HTR-8/SVneo (cell line): ENCODE results near the gene FAM210A.
A peak's percentile ranks its signal among the peaks of the same experiment; 100 is the strongest.

Experiments
- DNase-seq: peaks from one replicate; pipeline ENCODE4 v3.0.0; 2011; ENCODE audit warnings: low spot score, mixed read lengths; ENCODE audit not compliant: insufficient read length
- FAIRE-seq: peaks from 2 replicates; lab custom pipeline; 2011; peaks lifted over from hg19 to GRCh38; lab: Jason Lieb, UNC

Gene FAM210A

DNA sequence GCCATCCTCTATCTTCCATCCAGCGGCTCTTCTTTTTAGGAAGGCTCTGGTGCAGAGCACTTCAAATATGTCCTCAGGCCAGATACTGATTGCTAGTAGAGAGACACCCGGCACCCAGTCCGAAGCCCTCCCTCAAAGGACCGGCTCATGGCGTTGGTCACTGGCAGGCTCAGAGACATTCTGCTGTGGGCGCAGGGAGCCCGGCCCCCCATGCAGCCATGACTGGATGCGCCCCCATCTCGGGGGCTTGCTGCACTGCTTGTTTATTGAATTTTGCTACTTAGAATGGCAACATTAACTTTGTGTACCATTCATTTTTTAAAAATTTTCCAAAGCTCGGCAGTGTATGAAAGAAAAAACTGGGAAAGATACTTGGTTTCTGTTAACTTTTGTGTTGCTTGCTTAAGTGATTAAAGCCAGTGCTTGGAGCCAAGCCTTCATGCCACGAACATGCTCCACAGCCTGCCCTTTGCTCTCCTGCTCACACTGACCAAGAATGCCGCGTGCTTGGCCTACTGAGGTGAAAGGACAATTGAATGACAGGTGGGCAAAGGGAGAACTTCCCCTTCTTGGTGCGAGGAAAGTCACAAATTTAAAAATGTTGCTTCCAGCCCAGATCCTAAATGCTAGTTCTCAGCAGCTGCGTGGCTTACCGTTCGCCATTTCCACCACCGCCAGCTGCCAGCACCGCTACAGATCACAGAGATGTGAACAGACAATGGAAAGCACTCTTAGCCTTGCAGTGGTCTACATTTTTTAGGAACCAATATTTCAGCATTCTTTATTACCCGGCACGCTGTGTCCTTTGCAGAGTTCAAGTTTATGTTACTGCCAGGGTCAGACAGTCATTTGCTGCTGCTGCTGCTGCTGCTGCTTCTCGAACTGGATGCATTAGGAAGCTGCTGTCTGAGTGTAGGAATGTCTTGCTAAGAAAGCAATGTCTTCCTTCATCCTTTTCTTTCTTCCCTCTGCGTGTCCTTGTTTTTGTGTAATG, 76.7 kb downstream of the FAM210A start:
- DNase-seq (no peak), FAIRE-seq (no peak)

DNA sequence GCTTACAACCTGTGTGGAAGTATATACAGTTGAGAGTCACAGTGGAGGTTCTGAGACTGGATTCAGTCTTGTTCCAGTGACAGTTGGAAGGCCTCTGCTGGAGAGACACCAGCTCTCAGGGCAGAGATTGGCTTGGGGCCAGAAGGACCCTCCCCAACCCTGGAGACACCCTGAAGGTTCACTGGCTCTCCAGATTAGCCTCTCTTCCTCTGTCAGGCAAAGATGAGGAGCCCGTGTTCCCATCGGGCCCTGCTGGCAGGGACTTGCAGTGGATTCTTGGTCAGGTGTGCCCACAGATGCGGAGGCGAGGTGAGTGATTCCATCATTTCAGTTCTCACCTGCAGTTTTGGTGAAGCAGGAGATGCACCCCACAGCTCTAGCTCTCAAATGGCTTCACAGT, 78.6 kb downstream of the FAM210A start:
- DNase-seq (no peak), FAIRE-seq (no peak)

DNA sequence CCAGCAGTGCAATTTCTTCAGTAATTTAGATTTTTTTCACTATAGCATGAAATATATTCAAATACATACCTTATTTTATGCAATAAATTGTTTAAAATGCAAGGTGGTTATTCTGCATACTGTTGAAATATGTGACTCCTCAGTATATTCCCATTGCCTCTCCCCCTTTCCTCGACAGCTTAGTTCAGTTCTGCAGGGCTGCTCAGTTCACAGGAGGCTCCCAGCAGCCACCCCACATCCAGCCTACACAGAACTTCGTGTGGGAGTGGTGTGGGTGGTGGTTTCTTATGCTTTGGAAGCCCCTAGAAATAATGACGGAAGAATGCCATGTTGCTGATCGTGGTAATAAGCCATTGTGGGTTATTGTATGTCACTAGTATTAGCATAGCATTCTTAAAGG, 79.7 kb downstream of the FAM210A start:
- DNase-seq (no peak), FAIRE-seq (no peak)

- FAIRE-seq (no peak), DNase-seq (no peak)
These were observed 81.3 kb downstream of the FAM210A start for GRCh38 chr18:13645093-13645492.

GRCh38 chr18:13643261-13643751, 83.1 kb downstream of the FAM210A start:
- FAIRE-seq (no peak), DNase-seq (no peak)

- DNase-seq (no peak), FAIRE-seq (no peak)
These were observed 83.9 kb downstream of the FAM210A start for GRCh38 chr18:13642440-13642827.

DNA sequence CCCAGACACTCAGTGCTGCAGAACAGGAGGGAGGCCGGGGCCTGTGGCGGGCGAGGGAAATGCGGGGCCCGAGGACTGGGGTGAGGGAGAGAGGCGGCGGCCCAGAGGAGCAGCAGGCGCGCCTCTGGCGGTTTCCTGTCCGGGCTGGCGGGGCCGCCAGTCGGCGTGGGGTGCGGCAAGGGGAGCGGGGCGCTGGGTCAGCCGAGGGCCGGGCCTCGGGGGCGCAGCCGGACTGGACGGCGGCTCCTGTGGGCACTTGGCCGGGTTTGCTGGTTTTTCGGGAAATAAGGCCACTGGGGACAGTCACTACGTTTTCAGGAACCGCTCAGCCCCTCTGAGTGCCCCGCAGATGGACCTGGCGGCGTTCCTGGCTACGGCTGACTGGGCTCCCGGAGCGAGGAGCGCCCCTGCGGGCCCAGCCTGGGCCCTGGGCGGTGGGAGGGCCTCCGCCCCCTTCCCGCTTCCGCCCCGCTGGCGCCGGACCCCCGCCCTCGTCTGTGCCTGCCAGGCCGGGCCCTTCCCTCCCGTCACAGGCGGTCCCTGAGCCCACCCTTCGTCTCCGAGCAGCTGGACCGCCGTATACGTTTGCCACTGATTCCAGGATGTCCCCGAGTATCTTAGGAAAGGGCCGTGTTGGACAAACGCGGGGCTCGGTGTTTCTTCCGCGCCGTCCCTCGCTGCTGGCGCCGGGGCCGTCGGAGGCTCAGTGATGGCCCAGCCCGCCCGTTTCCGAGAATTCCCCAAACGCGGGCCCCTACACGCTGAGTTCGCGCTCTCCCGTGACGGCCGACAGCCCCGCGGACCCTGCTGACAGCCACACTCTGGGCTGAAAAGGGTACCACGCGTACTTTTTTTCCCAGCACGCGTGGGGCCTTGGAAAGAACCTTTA, 84.6 kb downstream of the FAM210A start:
- DNase-seq (no peak), FAIRE-seq (no peak)

- FAIRE-seq (no peak), DNase-seq (no peak)
These were observed 86.0 kb downstream of the FAM210A start for GRCh38 chr18:13640266-13640860.

DNA sequence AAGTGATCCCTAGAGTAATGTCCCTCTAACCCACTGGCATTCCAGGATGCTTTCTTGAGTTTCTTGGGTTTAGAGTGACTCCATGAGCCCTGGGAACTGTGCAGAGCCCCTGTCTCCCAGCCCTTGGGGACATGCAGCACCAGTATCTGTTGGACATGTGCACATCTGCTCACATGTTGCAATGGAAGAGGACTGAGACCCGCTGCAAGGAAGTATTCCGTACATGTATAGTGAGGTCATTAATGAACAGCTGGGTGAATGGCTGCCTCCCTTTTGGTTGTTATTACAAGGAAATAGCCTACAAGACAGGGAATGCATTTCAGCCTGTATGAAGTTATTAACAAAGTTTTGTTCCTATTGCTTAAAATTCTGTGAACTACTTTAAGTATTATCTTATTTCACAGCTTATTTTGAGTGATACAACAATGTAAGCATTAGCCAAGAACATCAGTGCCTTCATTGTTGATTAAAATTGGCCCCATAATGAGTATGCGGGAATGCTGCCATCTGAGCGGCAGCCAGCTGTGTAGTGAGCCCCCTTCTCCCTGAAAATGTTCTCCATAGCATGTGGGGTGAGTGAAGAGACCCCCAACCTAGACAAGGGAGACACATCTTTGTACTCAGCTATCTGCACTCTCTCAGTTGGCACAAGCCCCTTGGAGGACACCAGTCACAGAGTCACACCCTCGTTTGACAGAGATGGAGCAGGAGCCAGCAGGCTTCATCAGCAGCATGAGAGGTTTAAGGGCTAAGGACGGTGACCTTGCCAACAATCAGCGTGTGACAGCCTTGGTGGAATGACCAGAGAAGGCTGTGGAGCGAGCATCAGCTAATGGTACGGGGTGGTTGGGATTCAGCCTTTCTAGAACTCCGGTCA, 87.4 kb downstream of the FAM210A start:
- FAIRE-seq (no peak), DNase-seq (no peak)

DNA sequence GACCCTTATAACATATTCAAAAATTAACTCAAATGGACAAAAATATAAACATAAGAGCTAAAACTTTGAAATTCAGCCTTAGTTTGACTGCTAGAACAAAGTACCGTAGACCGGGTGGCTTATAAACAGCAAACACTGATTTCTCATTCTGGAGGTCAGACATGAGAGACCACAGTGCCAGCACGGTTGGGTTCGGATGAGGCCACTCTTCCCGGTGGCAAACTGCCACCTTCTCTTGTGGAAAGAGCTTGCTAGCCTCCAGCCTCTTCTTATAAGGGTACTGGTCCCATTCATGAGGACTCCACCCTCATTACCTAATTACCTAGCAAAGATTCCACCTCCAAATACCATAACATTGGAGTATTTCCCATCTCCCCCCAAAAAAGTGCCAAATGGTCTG, 91.3 kb downstream of the FAM210A start:
- FAIRE-seq = no peak
- no peak for DNase-seq

- no peak for DNase-seq
- no peak for FAIRE-seq
These were observed 92.7 kb downstream of the FAM210A start for GRCh38 chr18:13633700-13634099.

DNA sequence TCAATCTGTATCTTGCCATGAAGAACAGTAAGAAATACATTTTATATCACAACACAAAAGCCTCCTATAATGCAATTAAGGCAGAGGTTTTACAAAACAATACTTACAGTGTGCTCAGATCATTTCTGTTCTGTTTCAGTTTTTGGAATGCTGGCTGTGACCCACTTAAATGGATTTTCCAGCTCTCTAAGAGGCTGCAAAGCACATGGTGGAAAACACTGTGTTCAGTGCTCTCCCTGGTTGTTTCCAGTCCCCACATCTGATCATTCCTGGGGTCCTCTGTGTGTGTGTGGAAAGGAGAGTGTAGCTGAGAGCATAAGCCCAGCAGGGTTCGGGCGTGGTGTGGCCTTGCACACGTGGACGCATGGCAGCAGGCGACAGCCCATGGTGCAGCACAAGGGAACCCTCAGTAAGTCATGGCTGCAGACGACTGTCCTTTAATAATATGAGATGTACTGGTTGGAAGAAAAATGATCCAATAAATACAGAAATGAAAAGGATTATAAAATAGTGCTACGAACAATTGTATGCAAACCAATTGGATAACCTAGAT, 95.6 kb downstream of the FAM210A start:
- FAIRE-seq = no peak
- DNase-seq = no peak

- DNase-seq (peak; percentile 78), FAIRE-seq (peak; percentile 51)
These were observed 96.3 kb downstream of the FAM210A start for GRCh38 chr18:13629841-13630715.

- FAIRE-seq (no peak), DNase-seq (no peak)
These were observed 98.1 kb downstream of the FAM210A start for GRCh38 chr18:13628211-13628610.

- no peak for FAIRE-seq
These were observed 98.7 kb downstream of the FAM210A start for GRCh38 chr18:13627639-13628038.

DNA sequence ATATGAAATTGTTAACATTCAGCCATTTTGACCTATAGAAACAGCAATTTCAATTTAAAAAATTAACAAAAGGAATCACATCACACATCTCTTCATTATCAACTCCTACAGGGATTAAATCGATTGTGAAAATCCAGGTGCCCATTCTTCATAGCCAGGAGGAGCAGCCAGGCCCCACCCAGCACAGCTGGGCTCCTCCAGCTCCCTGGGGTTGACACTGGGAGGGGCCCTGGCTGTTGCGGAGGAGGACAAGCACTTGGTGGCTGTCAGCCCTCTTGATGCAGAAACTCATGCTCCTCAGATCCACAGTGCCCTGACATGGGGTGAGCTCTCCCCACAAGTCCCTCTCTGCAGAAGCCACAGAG, 99.8 kb downstream of the FAM210A start:
- no peak for DNase-seq
- no peak for FAIRE-seq

More at GRCh38 chr18:13627639-13628038, 98.7 kb downstream of the FAM210A start:
- DNase-seq = no peak

GRCh38 chr18:13625843-13626543, 100.4 kb downstream of the FAM210A start:
- DNase-seq = no peak
- no peak for FAIRE-seq

DNA sequence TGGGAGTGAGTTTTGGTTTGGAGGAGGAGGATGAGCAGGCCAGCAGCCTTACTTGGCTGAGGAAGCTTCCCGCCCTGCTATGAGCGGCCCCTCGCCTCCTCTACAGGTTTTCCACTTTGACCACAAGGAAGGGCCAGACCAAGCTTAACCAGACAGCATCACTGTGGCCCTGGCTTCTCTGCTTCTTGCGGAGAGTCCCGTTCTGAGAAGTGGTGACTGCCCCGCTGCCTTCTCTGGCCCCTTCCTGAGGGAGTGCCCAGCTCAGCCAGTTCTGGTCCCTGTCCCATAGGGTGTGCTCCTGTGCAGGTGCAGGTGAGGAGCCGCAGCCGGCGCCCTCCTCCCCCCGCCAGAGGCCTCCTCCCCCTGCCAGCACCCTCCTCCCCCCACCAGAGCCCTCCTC, 101.0 kb downstream of the FAM210A start:
- DNase-seq (no peak), FAIRE-seq (no peak)
